HepG2 (cell line): ENCODE results near the gene POPDC2. TPM values are rescaled to one million over a fixed set of nuclear protein-coding genes. Genes with fewer than 3 reads are reported as not detected.
A peak's percentile ranks its signal among the peaks of the same experiment; 100 is the strongest.

Source experiments
- ELF4 ChIP-seq: sonication (generic); formaldehyde crosslinking; IDR thresholded peaks from 2 replicates; pipeline ENCODE4 v1.5.0; 2020; ENCODE audit warnings: missing genetic modification reagents, mild to moderate bottlenecking, moderate library complexity, borderline replicate concordance
- GMEB1 ChIP-seq: sonication (generic); formaldehyde crosslinking; IDR thresholded peaks from 2 replicates; pipeline ENCODE4 v1.5.1; 2020; ENCODE audit warnings: missing genetic modification reagents, mild to moderate bottlenecking, borderline replicate concordance
- HIC2 ChIP-seq: sonication (generic); formaldehyde crosslinking; IDR thresholded peaks from 2 replicates; pipeline ENCODE4 v1.9.0; 2022; ENCODE audit warnings: low read depth, missing genetic modification reagents
- HNF1B ChIP-seq: sonication (generic); formaldehyde crosslinking; IDR thresholded peaks from 2 replicates; pipeline ENCODE4 v1.5.1; 2020; ENCODE audit warnings: mild to moderate bottlenecking, moderate library complexity, missing genetic modification reagents
- IRF9 ChIP-seq: sonication (generic); formaldehyde crosslinking; IDR thresholded peaks from 2 replicates; pipeline ENCODE4 v1.8.0; 2022; ENCODE audit warnings: missing genetic modification reagents, mild to moderate bottlenecking, borderline replicate concordance
- KDM2A ChIP-seq: sonication (generic); formaldehyde crosslinking; IDR thresholded peaks from 2 replicates; pipeline ENCODE4 v1.4.0; 2020; ENCODE audit warnings: low read depth, missing genetic modification reagents, borderline replicate concordance
- MBNL3 ChIP-seq: fragments of 250-450 bp; sonication (Bioruptor Pico); conservative IDR thresholded peaks from 2 replicates; pipeline ENCODE4 v1.8.0; 2022; ENCODE audit warnings: mild to moderate bottlenecking, inconsistent platforms
- NFKBIZ ChIP-seq: IDR thresholded peaks from 2 replicates; pipeline ENCODE4 v1.6.1; 2018; ENCODE audit warnings: missing genetic modification reagents, missing compliant biosample characterization
- NR2C2 ChIP-seq: sonication (generic); formaldehyde crosslinking; IDR thresholded peaks from 2 replicates; pipeline ENCODE4 v1.4.0; 2020; ENCODE audit warnings: missing genetic modification reagents, mild to moderate bottlenecking, moderate library complexity, borderline replicate concordance
- NRL ChIP-seq: sonication (generic); formaldehyde crosslinking; IDR thresholded peaks from 2 replicates; pipeline ENCODE4 v1.5.0; 2020; ENCODE audit warnings: missing genetic modification reagents, mild to moderate bottlenecking, moderate library complexity, borderline replicate concordance
- PCBP1 ChIP-seq: fragments of 200-400 bp; formaldehyde crosslinking; IDR thresholded peaks from 2 replicates; pipeline ENCODE4 v1.6.1; 2017; ENCODE audit warnings: mild to moderate bottlenecking, low read depth, low read length, borderline replicate concordance
- PHF21A ChIP-seq: sonication (generic); formaldehyde crosslinking; IDR thresholded peaks from 2 replicates; pipeline ENCODE4 v1.5.0; 2020; ENCODE audit warnings: mild to moderate bottlenecking, missing genetic modification reagents
- POLR2G ChIP-seq: fragments of 200-400 bp; formaldehyde crosslinking; IDR thresholded peaks from 2 replicates; pipeline ENCODE4 v1.6.1; 2018; ENCODE audit warnings: mild to moderate bottlenecking, low read depth, low read length, moderate library complexity
- TFDP1 ChIP-seq: IDR thresholded peaks from 2 replicates; pipeline ENCODE4 v1.6.1; 2016; ENCODE audit warnings: missing compliant biosample characterization, missing genetic modification reagents, borderline replicate concordance
- ZFP37 ChIP-seq: sonication (generic); formaldehyde crosslinking; IDR thresholded peaks from 2 replicates; pipeline ENCODE4 v1.4.0; 2020; ENCODE audit warnings: missing genetic modification reagents, borderline replicate concordance
- ZNF138 ChIP-seq: sonication (generic); formaldehyde crosslinking; IDR thresholded peaks from 2 replicates; pipeline ENCODE4 v1.5.0; 2020; ENCODE audit warnings: mild to moderate bottlenecking, low read depth, missing genetic modification reagents
- ZNF607 ChIP-seq: sonication (generic); formaldehyde crosslinking; IDR thresholded peaks from 2 replicates; pipeline ENCODE4 v1.5.1; 2020; ENCODE audit warnings: missing genetic modification reagents, mild to moderate bottlenecking, borderline replicate concordance
- ZNF777 ChIP-seq: sonication (generic); formaldehyde crosslinking; IDR thresholded peaks from 2 replicates; pipeline ENCODE4 v1.4.0; 2020; ENCODE audit warnings: missing genetic modification reagents
- ZNF883 ChIP-seq: sonication (generic); formaldehyde crosslinking; IDR thresholded peaks from 2 replicates; pipeline ENCODE4 v1.5.1; 2020; ENCODE audit warnings: mild to moderate bottlenecking, missing genetic modification reagents; ENCODE audit errors: not compliant biosample characterization
- polyA plus RNA-seq, 8 experiments: library from polyadenylated mRNA; depleted of rRNA in 3 of 8; stranded (reverse) in 7 of 8; unstranded in 1 of 8; fragments of >200 nt; fragmentation: Illumina TruSeq in 4 of 8; extraction: Trizol in 4 of 8; gene quantifications; 2 replicates each; pipeline versions ENCODE4 v1.2.1 to v1.2.3, GENCODE V29; 2011 to 2016; ENCODE audit warnings: low read depth in 4 of 8, missing spikeins in 1 of 8, mixed read lengths in 1 of 8; ENCODE audit not compliant: insufficient read depth in 1 of 8
- total RNA-seq, 5 experiments: library from RNA; depleted of rRNA; stranded (reverse); fragments of >200 nt; fragmentation: Illumina TruSeq; extraction: Trizol; gene quantifications; 2 replicates each; pipeline ENCODE4 v1.2.3, GENCODE V29; 2016; ENCODE audit warnings: low read depth in 1 of 5

Gene POPDC2
- total and polyA plus RNA-seq, 2 of the 13 experiments (the other 11 are each of a cell fraction or from before 2014, with no cell fraction given), result 0.18 to 0.58 TPM

- TF ChIP-seq HNF1B (peak; percentile 30; the same call in 1 of the 2 replicates), NR2C2 (CRISPR knock-in tag) (peak; percentile 98), KDM2A (CRISPR knock-in tag) (peak; percentile 90), HIC2 (no peak), NFKBIZ (CRISPR knock-in tag) (0 out of 2 replicates have a peak, but pooled peaks have one; percentile 42), ZNF883 (CRISPR knock-in tag) (peak; percentile 64), ZNF607 (peak; percentile 31; the same call in 1 of the 2 replicates), NRL (CRISPR knock-in tag) (peak; percentile 64; the same call in 1 of the 2 replicates), TFDP1 (CRISPR knock-in tag) (peak; percentile 86; the same call in 1 of the 2 replicates), ZNF777 (CRISPR knock-in tag) (0 out of 2 replicates have a peak, but pooled peaks have one; percentile 28), POLR2G (peak; percentile 89), PHF21A (CRISPR knock-in tag) (0 out of 2 replicates have a peak, but pooled peaks have one; percentile 72), ELF4 (CRISPR knock-in tag) (peak; percentile 97), ZNF138 (CRISPR knock-in tag) (no peak), GMEB1 (CRISPR knock-in tag) (peak; percentile 72; the same call in 1 of the 2 replicates), MBNL3 (CRISPR knock-in tag) (no peak), PCBP1 (peak; percentile 98), ZFP37 (CRISPR knock-in tag) (no peak), IRF9 (peak; percentile 69; the same call in 1 of the 2 replicates)
Measured at GRCh38 chr3:119676771-119677640, 16.6 kb upstream of the POPDC2 start, which contains the start of gene COX17 (continued).
